Measurements from ENCODE around the gene TYW1B.
"Not testable (repeated sequence)": the region's sequence is repeated elsewhere in the genome, so short reads cannot be mapped to it uniquely, and the experiment has no call there.

DNA sequence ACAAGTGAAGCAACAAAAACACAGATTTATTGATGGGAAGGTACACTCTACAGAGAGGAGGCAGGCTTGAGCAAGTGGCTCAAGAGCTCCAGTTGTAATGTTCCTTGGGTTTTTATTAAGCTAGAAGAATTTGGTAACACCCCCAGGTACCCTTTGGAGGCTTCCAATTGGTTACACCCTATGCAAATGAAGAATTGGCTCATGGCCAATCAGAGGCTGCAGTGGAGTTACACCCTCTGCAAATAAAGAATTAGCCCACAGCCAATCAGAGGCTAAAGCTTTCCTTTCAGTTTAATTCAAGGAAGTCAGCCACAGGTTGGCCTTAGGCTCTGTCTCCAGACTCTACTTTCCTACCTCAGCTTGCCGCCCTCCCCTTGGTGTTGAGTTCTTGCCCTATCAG is 10.3 kb downstream of the TYW1B start:
- TF ChIP-seq, protein P1, sequence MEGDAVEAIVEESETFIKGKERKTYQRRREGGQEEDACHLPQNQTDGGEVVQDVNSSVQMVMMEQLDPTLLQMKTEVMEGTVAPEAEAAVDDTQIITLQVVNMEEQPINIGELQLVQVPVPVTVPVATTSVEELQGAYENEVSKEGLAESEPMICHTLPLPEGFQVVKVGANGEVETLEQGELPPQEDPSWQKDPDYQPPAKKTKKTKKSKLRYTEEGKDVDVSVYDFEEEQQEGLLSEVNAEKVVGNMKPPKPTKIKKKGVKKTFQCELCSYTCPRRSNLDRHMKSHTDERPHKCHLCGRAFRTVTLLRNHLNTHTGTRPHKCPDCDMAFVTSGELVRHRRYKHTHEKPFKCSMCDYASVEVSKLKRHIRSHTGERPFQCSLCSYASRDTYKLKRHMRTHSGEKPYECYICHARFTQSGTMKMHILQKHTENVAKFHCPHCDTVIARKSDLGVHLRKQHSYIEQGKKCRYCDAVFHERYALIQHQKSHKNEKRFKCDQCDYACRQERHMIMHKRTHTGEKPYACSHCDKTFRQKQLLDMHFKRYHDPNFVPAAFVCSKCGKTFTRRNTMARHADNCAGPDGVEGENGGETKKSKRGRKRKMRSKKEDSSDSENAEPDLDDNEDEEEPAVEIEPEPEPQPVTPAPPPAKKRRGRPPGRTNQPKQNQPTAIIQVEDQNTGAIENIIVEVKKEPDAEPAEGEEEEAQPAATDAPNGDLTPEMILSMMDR (conservative IDR thresholded peaks at IDR 0.05; ENCODE audit: low read depth, low read length) = not testable (repeated sequence)
- TF ChIP-seq EZH2 (IDR thresholded peaks at IDR 0.05; ENCODE audit: borderline replicate concordance, low read depth, low read length, poor library complexity, severe bottlenecking) = not testable (repeated sequence)
